ENCODE measurements around the gene ERGIC1.
A peak's percentile ranks its signal among the peaks of the same experiment; 100 is the strongest.

Gene ERGIC1

DNA sequence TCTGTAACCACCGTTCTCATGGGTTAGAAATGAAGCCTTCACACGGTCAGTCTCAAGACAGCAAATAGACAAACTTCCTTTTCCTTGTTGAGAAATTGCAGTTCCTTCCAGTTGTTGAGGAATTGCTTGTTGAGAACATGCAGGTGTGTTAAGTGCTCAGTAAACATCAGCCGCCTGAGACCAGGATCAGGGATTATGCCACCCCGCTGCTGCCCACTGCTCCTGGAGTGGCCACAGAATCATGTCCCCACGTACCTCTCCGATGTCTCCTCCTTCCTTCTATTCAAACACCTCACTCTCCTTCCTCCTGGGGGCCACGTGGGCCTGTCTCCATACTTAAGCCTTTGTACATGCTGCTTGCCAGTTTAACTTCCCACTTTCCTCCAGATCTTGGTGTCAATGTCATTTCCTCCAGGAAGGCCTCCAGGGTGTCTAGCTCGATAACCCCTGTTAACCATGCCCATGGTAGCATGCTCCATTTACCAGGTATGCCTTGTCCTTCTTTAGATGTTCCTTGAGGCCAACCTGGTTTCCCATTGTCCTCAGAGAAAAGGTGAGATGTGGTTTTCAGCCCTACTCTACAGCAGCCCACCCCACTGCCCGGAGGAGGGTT is 91.4 kb downstream of the ERGIC1 start:
- no peak for DNase-seq

DNA sequence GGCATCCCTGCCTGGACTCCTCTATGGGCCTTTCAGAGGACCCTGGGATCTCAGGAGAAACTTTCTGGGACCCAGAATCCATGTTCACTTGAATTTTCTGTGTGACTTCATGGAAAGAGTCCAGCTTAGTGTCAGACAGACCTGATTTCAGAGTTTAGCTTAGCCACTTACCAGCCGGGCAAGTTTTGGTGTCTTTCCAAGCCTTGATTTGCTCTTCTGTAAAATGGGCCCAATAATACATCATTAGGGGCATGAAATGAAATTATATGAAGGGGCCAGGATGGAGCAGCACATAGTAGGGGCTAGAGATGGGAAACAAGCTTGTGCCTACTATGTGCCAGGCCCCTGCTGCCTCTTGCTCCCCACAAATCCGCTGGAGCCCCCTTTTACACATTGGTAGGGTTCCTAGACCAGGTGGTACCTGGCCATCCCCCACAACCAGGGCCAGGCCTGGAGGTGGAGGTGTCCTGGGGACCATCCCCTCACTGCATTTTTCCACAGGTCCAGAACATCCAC is 92.0 kb downstream of the ERGIC1 start:
- DNase-seq = no peak

DNA sequence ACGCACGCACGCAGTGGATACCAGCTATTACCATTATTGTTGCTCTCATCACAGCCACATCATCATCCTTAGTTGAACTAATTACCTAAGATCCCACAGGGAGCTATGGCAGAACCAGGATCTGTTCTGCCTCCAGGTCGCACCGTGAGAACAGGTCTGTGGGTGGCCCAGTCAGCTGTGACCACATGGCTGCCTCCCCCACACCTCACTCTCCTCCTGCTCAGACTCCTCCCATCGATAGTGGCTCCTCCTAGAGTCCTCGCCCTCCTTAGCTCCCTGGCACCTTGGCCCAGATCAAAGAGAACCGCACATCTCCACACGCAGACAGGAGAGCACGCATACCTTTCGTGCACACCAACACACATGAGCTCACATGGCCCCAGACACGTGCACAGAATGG is 92.7 kb downstream of the ERGIC1 start:
- peak; percentile 60 for DNase-seq

DNA sequence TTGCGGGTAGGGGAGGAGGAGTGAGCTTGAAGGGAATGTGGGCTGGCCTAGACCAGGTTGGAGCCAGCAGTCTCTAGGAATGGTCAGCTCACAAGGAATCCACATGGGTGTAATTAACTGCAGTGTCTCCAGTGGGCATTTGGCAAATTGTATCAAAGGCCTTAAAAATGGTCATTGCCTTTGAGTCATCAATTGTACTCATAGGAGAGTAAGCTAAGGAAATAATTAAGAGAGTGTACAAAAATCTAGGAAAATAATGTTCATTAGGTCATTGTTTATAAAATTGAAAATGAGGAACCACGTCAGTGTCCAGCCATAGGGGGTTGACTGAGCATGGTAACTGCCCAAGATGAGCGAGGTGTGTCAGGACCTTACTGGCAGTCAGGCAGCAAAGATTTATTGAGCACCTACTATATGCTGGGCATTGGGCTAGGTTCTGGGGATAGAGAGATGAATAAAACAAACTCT is 95.4 kb downstream of the ERGIC1 start:
- DNase-seq = peak; percentile 43

DNA sequence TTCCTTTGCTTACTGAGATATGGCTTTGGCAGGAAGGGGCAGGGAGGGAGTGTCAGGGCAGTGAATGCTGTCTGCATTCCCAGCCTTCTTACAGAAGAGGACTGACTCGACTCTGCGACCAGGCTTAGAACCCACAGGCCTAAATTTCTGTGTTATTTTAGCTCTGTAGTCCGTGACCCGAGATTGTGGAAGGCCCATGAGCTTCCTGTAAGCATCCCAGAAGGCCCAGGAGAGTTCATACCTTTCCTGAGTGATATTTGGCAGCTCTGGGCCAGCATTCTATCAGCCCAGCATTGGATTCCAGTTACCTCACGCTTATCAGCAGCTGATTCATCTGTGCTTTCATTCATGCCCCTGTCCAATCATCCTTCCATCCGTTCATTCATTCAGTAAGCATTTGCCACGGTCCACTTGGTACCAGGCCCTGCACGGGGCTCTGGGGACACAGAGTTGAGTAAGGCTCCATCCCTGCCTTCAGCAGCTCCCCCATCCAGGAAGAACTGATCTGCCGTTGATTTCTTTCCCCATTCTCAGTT is 97.0 kb downstream of the ERGIC1 start:
- peak; percentile 100 for DNase-seq

DNA sequence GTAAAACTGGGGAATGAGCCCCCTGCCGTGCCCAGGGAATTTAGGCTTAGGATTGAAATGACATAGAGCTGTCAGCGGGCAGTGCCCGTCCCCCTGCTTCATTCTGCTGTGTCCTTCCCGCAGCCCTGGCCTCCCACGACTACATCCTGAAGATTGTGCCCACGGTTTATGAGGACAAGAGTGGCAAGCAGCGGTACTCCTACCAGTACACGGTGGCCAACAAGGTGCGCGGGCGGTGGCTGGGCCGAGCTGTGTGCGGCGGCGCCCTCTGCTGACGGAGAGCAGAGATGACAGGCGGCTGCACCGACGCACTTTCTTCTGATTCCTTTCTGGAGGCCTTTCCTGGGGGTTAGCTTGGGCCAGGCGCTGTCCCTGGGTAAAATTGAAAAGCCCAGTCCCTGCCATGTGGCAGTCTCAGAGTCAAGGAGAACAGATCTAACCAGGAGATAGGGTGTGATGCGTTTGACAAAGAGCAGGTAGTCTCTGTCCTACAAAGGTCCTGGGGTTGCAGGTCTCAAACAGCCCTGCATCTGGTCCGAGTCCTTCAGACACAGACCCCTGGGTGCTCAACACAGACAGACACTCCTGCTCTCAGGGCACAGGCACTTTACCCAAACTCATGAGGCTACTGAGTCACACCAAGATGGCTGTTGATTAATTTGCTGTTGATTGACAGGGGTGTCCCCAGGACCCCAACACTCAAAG is 98.4 kb downstream of the ERGIC1 start:
- peak; percentile 66 for DNase-seq

DNA sequence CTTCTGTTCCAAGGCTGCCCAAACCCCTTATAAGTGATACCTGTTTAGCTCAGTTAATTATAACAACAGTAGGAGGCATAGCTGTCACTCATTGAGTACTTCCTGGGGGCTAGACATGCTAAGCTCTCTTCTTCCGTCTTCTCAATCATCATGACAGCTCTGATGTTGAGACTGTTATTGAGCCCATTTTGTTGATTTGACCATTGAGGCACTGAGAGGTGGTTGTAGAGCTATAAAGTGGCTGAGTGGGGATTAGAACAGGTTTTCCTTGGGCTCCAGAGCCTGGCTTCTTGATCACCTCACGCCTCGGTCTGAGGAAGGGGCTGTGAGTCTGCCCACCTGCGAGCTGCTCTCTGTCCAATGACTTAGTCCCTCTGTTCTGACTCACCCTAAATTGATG is 99.2 kb downstream of the ERGIC1 start:
- no peak for DNase-seq

DNA sequence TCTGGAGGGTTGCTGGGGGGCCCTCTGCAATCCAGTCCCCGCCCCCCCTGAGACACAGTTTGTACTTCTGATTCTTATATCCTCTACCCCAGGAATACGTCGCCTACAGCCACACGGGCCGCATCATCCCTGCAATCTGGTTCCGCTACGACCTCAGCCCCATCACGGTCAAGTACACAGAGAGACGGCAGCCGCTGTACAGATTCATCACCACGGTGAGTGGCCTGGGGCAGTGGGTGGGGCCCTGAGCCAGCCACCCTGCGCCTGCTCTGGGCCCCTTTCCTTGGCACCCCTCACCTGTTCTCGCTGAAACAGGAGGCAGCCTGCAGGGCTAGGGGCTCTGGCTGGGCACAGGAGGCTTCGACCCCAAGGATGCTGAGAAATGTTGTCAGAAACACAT is 101.0 kb downstream of the ERGIC1 start:
- no peak for DNase-seq

DNA sequence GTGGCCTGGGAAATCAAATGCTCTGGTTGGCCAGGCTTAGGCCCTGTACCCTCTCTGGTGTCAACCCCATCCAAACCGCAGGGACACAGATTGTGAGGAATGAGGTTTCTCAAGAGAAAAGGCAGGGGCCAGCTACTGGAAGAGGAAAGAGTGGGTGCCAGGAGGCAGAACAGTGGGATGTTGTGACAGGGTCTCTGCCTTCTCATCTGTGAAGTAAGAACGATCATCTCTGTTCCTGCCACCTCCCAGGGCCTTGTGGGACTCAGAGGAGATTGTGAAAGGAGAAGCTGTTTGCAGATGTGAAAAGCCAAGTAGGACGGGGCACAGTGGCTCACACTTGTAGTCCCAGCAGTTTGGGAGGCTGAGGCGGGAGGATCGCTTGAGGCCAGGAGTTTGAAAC is 102.3 kb downstream of the ERGIC1 start:
- DNase-seq = no peak

DNA sequence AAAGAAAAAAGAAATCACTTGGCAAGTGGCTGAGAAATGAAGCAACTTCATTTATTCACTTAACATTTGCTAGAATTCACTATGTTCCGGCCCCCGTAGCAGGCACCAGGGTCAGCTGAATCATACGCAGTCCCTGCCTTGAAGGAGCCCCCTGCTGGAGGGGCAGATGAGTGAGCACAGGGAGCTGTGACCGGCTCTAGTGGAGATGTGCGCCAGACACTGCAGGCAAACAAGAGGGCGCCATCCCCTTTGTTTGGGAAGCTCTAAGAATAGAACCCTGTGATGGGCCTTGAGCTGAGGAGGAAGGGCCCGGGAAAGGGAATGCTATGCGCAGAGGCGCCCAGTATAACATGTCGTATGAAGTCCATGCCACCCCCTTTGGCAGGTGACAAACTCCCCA is 105.0 kb downstream of the ERGIC1 start:
- DNase-seq = peak; percentile 53

DNA sequence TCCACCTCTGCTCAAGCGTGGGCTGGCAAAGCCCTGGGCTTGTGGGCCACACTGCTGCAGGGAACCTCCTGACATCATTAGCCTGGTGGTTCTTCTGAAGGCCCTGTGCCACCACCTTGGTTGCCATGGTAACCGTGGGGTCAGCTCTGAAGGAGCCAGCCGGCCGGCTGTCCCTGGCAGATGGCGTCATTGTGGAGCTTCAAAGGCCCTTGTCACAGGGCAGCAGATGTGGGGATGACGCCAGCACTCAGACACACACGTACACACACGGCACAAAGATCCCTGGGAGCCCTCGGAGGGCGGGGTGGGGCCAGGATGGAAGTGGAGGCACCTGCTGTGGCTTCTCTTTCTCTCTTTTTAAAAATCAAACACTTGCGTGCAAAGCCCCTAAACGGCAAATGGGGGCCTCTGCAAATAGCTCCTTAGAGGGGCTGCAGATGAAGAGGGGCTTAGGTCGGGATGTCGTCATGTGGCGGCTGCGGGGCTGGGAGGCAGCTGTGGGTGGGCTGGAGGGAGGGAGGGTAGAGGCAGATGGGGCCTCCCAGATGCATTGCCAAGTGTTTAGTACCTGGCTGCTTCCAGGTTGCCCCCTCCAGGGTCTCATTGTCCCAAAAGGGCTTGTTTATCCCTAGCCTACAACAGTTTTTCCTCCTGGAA is 105.7 kb downstream of the ERGIC1 start:
- no peak for DNase-seq

DNA sequence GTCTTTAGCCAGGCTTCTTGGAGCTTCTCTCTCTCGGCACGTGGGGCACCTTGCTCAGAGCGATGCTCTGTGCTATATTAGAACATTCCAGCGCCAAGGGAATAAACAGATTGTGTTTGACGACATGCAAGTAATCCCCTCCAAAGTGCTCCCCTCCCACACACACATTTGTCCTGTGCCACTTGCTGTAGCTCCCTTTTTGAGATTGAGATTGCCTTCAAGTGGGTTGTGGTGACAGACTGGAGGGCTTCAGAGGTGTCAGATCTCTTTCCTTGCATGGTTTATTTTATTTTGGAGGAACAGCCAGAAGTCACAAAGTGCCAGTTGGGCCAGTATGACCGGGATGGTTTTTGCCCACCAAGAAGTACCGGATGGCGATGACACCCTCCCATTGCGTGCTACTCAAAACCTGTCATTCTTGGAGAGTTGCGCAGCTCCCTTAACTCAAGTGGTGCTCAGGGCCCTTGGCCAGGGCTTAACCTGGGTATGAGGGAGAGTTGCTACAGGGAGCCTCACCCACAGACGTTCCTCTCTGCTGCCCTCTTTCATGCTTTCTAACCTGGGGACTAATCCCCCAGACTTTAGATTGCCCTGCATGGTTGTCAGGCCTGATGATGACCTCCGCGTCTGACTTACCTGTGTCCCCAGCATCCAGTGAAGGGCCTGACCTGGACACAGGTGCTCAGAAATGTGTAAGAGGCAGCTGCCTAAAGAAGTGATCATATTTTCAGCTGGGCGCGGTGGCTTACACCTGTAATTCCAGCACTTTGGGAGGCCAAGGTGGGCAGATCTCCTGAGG is 106.4 kb downstream of the ERGIC1 start:
- DNase-seq = no peak

DNA sequence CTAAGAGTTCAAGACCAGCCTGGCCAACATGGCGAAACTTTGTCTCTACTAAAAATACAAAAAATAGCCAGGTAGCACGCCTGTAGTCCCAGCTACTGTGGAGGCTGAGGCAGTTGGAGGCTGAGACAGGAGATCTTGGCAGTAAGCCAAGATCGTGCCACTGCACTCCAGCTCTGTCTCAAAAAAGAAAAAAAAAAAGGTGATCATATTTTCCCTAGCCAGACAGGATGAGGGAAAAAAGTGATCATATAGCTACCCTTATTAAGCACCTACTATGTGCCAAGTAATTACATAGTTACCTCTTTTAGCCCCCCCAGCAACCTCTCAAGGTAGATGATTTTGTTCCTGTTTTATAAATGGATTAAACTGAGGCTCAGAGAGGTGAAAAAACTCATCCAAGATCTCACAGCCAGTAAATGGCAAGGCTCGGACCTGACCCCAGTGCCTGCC is 107.0 kb downstream of the ERGIC1 start:
- DNase-seq = peak; percentile 33

DNA sequence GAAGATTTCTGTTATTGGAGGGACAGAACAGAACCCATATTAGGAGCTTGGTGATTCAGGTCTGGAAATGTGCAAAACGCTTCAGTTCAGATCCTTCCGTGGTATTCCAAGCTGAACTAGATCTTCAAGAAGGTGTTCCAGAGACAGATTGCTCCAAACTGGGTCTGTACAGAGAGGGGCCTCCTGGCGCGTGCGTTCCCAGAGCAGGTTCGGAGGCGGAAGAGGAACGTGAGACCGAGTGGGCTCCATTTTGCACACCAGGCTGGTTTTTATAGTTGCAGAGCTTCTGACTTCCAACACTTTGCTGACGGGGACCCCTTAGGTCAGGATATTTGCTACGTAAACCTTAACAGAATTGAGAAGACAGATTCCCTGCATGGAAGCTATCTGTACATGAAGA is 108.5 kb downstream of the ERGIC1 start:
- no peak for DNase-seq

DNA sequence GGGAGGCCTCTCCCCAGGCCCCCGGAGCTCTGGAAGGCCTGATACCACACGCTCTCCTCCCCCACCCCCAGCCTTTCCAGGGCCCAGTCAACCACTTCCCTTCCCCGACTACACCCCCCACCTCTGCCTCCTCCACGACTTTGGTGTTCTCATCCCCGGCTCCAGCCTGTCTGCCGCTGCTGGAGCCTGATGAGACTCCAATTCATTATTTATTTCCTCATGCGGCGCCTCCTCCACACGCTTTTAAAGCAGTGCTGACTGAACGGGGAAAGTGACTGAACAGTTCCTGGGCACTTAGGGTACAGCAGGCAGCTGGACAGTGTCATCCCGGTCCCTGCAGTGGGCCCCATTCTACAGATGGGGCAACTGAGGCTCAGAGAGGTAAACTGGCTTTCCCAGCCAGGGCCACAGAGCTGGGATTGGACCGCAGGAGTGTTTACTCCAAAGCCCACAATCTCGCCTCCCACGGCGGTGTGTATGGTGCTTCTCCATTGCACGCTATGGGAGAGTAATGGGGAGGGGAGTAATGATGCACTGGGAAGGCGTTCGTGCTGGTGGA is 109.3 kb downstream of the ERGIC1 start:
- DNase-seq = peak; percentile 98

DNA sequence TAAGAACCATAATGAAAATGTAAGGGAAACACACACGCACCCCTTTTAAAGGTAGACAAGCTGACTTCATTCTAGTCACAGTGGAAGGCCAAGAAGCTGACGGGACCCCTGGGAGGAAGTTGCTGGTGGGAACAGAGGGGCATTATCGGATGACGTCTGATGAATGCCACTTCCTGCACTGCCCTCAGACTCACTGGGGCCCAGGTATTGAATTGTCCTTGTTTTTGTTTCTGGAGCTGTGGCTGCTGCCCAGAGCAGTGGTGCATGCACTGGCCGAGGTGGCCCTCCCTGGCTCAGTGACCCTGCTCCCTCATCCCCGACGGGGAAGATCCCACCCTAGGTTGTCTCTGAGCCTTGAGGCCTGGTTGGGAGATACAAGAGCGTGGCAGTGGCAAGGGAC is 109.9 kb downstream of the ERGIC1 start:
- no peak for DNase-seq

DNA sequence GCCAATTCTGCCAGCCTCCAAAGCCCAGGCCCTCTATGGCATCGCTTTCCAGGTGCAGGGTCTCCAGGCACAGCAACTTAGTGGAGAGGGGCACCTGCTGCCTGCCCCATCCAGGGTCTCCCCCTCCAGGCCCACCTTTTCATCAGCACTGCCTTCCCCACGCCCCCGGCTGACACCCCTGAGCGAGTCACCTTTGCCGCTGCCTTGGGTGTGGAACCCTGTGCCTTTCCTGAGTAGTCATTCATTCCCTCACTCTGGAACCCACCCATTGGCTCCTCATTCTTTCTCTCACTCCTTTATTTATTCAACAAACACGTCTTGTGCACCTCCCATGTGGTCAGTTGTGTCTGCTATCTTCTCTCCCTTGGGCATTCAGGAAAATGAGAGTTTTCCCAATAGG is 110.7 kb downstream of the ERGIC1 start:
- DNase-seq = peak; percentile 64

DNA sequence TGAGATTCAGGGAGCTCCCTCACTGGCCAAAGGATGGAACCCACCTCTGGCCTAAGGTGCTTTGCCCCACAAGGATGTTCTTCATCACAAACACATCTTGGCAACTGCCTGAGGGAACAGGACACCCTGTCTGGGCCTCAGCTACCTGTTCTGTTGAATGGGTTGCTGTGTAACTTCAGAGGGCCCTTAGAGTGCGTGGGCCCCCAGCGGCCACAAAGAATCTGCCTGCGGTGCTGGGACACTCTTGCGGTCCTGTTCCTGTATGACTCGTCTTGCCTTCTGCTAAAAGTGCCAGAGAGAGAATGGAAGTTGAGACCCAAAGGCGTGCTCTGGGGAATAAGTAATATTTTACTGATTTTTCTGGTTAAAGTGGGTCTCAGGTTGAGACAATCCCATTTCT is 111.1 kb downstream of the ERGIC1 start:
- DNase-seq = no peak

DNA sequence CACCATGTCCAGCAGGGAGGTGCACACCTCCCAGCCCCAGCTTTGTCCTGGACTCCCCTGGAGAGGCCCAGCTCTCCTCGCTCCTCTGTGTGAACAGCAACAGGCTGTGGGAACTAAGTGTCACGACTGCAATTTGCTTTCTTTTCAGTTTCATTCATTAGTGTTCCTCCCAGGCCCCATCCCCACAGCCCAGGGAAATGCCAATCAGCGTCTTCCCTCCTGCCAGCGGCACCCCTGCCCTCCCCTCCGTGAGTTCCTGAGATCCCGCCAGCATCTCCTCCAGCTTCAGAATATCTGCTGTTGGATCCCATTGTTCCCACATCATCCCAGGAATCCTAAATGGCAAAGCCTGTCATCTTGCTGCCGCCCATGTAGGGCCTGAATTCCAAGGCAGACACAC is 112.1 kb downstream of the ERGIC1 start:
- DNase-seq = no peak

DNA sequence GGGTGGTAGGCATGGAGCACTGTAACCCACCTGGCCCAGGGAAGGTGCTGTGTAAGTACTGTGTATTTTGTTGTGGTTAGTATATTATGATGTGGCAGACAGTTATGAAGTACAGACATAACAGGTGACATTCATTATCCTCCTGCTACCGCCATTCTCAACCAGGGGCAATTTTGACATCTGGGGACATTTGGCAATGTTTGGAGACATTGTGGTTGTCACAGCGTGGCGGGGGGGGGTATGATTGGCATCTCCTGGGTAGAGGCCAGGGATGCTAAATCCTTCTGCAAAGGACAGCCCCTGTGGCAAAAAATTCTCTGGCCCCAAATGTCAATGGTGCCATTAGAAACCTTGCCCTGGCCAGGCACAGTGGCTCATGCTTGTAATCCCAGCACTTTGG is 115.4 kb downstream of the ERGIC1 start:
- DNase-seq = no peak

DNA sequence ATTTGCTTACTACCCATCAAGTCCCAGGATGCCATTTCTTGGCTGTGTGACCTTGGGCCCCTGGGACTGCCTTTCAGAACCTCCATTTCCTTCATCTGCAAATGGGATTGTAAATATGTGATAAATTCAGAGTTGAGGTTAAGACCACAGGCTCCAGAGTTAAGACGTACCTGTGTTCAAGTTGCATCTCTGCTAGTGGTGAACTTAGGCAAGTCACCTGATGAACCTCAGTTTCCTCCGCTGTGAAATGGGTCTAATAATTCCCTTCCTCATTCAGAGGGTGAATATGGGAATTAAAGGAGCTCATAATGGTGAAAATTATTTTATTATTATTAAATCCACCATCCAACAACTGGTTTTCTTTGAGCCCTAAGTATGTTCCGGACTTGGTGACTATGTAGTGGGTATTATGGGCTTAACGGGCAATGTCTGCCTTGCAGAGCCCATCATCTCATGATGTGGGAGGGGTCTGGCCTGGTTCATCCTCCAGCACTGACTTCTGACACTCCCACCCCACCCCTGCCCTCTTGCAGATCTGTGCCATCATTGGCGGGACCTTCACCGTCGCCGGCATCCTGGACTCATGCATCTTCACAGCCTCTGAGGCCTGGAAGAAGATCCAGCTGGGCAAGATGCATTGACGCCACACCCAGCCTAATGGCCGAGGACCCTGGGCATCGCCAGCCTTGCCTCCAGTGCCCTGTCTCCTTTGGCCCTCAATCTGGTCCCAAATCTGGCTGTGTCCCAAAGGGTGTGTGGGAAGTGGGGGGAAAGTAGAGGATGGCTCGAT is 116.3 kb downstream of the ERGIC1 start:
- DNase-seq = no peak
